GM21619 (cell line): ENCODE data around the gene COCH.
"Not testable (repeated sequence)": the region's sequence is repeated elsewhere in the genome, so short reads cannot be mapped to it uniquely, and the experiment has no call there.

Source experiments
- ATAC-seq: cut with Tn5 transposase; IDR thresholded peaks from one replicate; pipeline ENCODE4 v1.9.1; 2021; ENCODE audit not compliant: unreplicated experiment

Gene COCH

GRCh38 chr14:30874999-30875787 lies 834 bp downstream of the COCH start:
- peak; percentile 21 for ATAC-seq

- ATAC-seq: no peak
These were observed 1.4 kb downstream of the COCH start for GRCh38 chr14:30875788-30876053.

GRCh38 chr14:30876692-30877091 lies 2.3 kb downstream of the COCH start:
- no peak for ATAC-seq

GRCh38 chr14:30882431-30882830 lies 8.1 kb downstream of the COCH start:
- ATAC-seq: no peak

- no peak for ATAC-seq
These were observed 9.3 kb downstream of the COCH start for GRCh38 chr14:30883508-30884294.

GRCh38 chr14:30884901-30885300 lies 10.5 kb downstream of the COCH start:
- ATAC-seq: no peak

GRCh38 chr14:30885840-30886740 lies 11.7 kb downstream of the COCH start:
- ATAC-seq: no peak

GRCh38 chr14:30888480-30889243 lies 14.3 kb downstream of the COCH start:
- no peak for ATAC-seq

GRCh38 chr14:30889244-30889594 lies 14.9 kb downstream of the COCH start:
- no peak for ATAC-seq

- no peak for ATAC-seq
These were observed 19.5 kb downstream of the COCH start for GRCh38 chr14:30893819-30894218.

GRCh38 chr14:30894923-30895515 lies 20.7 kb downstream of the COCH start:
- ATAC-seq: no peak

GRCh38 chr14:30896435-30896834 lies 22.1 kb downstream of the COCH start:
- ATAC-seq: no peak

- ATAC-seq: not testable (repeated sequence)
These were observed 22.8 kb downstream of the COCH start for GRCh38 chr14:30897121-30897520.

- ATAC-seq: no peak
These were observed 29.1 kb downstream of the COCH start for GRCh38 chr14:30903285-30904124.

GRCh38 chr14:30906752-30907658 lies 32.6 kb downstream of the COCH start:
- ATAC-seq: no peak

- ATAC-seq: no peak
These were observed 33.3 kb downstream of the COCH start for GRCh38 chr14:30907659-30908057.

GRCh38 chr14:30908826-30909225 lies 34.5 kb downstream of the COCH start:
- ATAC-seq: no peak

GRCh38 chr14:30914812-30915211 lies 40.5 kb downstream of the COCH start:
- ATAC-seq: no peak

- ATAC-seq: no peak
These were observed 41.2 kb downstream of the COCH start for GRCh38 chr14:30915596-30915995.
